ENCODE results near the gene CFAP46. TPM values are rescaled to one million over a fixed set of nuclear protein-coding genes. Genes with fewer than 3 reads are reported as not detected.

CFAP46 gene
- total and polyA plus RNA-seq, 2 of the 4 experiments (the other 2 are of a cell fraction) = 1.3 to 1.8 TPM

DNA sequence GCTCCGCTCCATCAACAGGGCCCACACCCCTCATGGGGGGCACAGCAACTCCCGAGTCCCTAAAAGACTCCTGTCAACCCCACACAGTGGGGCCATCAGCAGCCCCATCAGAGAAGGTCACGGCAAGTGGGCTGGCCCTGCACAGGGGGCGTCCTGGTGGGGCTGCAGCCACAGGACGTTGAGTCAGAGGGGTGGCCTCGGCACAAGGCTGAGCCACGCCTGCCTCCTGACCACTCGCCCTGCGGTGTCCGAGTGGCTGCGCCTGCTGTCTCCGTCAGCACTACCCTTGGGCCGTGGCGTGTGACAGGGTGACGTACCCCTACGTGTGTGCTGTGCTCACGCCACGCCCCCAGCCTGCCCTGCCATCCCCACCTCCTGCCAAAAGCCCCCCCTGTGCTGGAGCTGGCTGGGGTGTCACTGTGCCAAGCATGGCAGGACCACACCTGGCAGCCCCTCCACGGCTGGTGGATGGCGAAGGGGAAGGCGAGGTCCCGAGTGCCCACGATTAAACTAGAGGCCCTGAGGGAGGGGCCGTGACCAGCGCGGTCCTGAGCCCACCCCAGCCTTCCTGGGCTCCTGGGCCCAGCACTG is 130.4 kb downstream of the CFAP46 start:
- Histone ChIP-seq H2BK20ac (ENCODE audit: low read depth, low read length) (no peak overlapping the region), H3K36me3 (ENCODE audit: control insufficient read depth, insufficient read depth, low read length) (no peaks in the 10 kb centered on the region)
- CTCF ChIA-PET = no interaction called here

More for the DNA sequence above, 130.4 kb downstream of the CFAP46 start:
- H3K27ac ChIP-seq (ENCODE audit: insufficient read depth, low read length) = no peak overlapping the region
- no peaks in the 10 kb centered on the region for H4K20me1 ChIP-seq (ENCODE audit: insufficient read depth, low read length)
- 67% methylated on average over 13 of the region's 26 CpGs; no CpG with 5 or more reads in 1 of the 2 experiments for WGBS, 2 experiments (ENCODE audit: extremely low coverage in 2 of 2, insufficient read length in 1 of 2)
- intact Hi-C loops (cut with micrococcal nuclease) (no loop called here), in situ Hi-C loops (cut with MboI; ENCODE audit: low sequenced_read_pairs) (no loop called here), dilution Hi-C loops (cut with HindIII; ENCODE audit: low sequenced_read_pairs, unreplicated experiment) (no loop called here)
- H4K8ac ChIP-seq (ENCODE audit: low read depth in 2 of 2, low read length in 2 of 2) = no peak overlapping the region
- H4K91ac ChIP-seq (ENCODE audit: insufficient read depth, low read depth, low read length) = no peak overlapping the region
- no peak overlapping the region for H3K23ac ChIP-seq (ENCODE audit: low read depth, low read length)
- H2BK120ac ChIP-seq (ENCODE audit: low read depth, low read length) = no peak overlapping the region
- H3K56ac ChIP-seq (ENCODE audit: extremely low read depth, insufficient read depth, low read length) = no peak overlapping the region
- H3K4me2 ChIP-seq (ENCODE audit: low read depth, low read length) = no peak overlapping the region
- no peaks in the 10 kb centered on the region for H3K79me1 ChIP-seq (ENCODE audit: low read depth in 1 of 2, low read length in 2 of 2)
- no peak overlapping the region for H2AFZ ChIP-seq (replicated peaks; ENCODE audit: low read length, poor library complexity)
- DNase-seq (no peak), ATAC-seq (ENCODE audit: low read depth) (no peak)
- H4K5ac ChIP-seq (ENCODE audit: low read depth, low read length) = no peak overlapping the region
- H2AK5ac ChIP-seq (ENCODE audit: low read depth, low read length) = no peak overlapping the region
- H3K14ac ChIP-seq (replicated peaks; ENCODE audit: low read depth, low read length) = no peak overlapping the region
- H3K4me1 ChIP-seq (ENCODE audit: control insufficient read depth, insufficient read depth, low read length) = no peaks in the 10 kb centered on the region
- H2BK5ac ChIP-seq (ENCODE audit: low read depth, low read length, poor library complexity, severe bottlenecking) = no peak overlapping the region
- no peak overlapping the region for H2BK15ac ChIP-seq (ENCODE audit: low read depth, low read length)
- no peak overlapping the region for H3K4me3 ChIP-seq (ENCODE audit: insufficient read depth, low read depth, low read length)
- H3K9ac ChIP-seq (ENCODE audit: low read depth, low read length) = no peak overlapping the region
- H3K9me3 ChIP-seq (ENCODE audit: control insufficient read depth, insufficient read depth, low read length) = no peaks in the 10 kb centered on the region
- POLR2A ChIA-PET (ENCODE audit: unreplicated experiment) = no interaction called here
- no peak overlapping the region for H2AK9ac ChIP-seq (replicated peaks; ENCODE audit: low read depth, low read length, poor library complexity)
- peaks cover 19% of the 10 kb centered on the region; the same call in 1 of the 2 replicates for H3K27me3 ChIP-seq (ENCODE audit: control insufficient read depth, insufficient read depth, low read length)
- BruUV-seq (replicated peaks) = no TSS peak
- TF ChIP-seq CHD1 (IDR thresholded peaks at IDR 0.05; ENCODE audit: low read depth, low read length) = no peak
- no peak for TF ChIP-seq MAZ (IDR thresholded peaks at IDR 0.05; ENCODE audit: borderline replicate concordance, low read depth, low read length)
- no peak for TF ChIP-seq SMC3 (IDR thresholded peaks at IDR 0.05; ENCODE audit: low read depth, low read length)
- TF ChIP-seq, protein P1, sequence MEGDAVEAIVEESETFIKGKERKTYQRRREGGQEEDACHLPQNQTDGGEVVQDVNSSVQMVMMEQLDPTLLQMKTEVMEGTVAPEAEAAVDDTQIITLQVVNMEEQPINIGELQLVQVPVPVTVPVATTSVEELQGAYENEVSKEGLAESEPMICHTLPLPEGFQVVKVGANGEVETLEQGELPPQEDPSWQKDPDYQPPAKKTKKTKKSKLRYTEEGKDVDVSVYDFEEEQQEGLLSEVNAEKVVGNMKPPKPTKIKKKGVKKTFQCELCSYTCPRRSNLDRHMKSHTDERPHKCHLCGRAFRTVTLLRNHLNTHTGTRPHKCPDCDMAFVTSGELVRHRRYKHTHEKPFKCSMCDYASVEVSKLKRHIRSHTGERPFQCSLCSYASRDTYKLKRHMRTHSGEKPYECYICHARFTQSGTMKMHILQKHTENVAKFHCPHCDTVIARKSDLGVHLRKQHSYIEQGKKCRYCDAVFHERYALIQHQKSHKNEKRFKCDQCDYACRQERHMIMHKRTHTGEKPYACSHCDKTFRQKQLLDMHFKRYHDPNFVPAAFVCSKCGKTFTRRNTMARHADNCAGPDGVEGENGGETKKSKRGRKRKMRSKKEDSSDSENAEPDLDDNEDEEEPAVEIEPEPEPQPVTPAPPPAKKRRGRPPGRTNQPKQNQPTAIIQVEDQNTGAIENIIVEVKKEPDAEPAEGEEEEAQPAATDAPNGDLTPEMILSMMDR (conservative IDR thresholded peaks at IDR 0.05; ENCODE audit: low read depth, low read length) = no peak
- no peak for TF ChIP-seq RAD21 (IDR thresholded peaks at IDR 0.05; ENCODE audit: low read length)
- no peak for TF ChIP-seq MAFK (IDR thresholded peaks at IDR 0.05; ENCODE audit: low read depth, low read length)
- no peak for TF ChIP-seq BHLHE40 (IDR thresholded peaks at IDR 0.05; ENCODE audit: low read depth, low read length)
- TF ChIP-seq, protein P2, sequence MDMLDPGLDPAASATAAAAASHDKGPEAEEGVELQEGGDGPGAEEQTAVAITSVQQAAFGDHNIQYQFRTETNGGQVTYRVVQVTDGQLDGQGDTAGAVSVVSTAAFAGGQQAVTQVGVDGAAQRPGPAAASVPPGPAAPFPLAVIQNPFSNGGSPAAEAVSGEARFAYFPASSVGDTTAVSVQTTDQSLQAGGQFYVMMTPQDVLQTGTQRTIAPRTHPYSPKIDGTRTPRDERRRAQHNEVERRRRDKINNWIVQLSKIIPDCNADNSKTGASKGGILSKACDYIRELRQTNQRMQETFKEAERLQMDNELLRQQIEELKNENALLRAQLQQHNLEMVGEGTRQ (IDR thresholded peaks at IDR 0.05; ENCODE audit: low read depth, low read length) = no peak
- no peak for TF ChIP-seq MXI1 (IDR thresholded peaks at IDR 0.05; ENCODE audit: borderline replicate concordance, low read depth, low read length)
- TF ChIP-seq POLR2A (IDR thresholded peaks at IDR 0.05; ENCODE audit: low read depth, low read length) = no peak
- TF ChIP-seq, protein P3, sequence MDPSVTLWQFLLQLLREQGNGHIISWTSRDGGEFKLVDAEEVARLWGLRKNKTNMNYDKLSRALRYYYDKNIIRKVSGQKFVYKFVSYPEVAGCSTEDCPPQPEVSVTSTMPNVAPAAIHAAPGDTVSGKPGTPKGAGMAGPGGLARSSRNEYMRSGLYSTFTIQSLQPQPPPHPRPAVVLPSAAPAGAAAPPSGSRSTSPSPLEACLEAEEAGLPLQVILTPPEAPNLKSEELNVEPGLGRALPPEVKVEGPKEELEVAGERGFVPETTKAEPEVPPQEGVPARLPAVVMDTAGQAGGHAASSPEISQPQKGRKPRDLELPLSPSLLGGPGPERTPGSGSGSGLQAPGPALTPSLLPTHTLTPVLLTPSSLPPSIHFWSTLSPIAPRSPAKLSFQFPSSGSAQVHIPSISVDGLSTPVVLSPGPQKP (IDR thresholded peaks at IDR 0.05; ENCODE audit: borderline replicate concordance, low read depth, low read length) = no peak
- TF ChIP-seq RCOR1 (IDR thresholded peaks at IDR 0.05; ENCODE audit: insufficient replicate concordance, low read length) = no peak
- TF ChIP-seq RFX5 (IDR thresholded peaks at IDR 0.05; ENCODE audit: low read depth, low read length) = no peak
- no peak for TF ChIP-seq CEBPB (IDR thresholded peaks at IDR 0.05; ENCODE audit: low read depth, low read length)
- TF ChIP-seq FOS (IDR thresholded peaks at IDR 0.05; ENCODE audit: low read depth, low read length) = no peak
- H3K9me1 ChIP-seq (ENCODE audit: insufficient read depth, low read length) = no peaks in the 10 kb centered on the region
- no peak overlapping the region for H3K18ac ChIP-seq (ENCODE audit: low read depth, low read length)
- no peak overlapping the region for H3K4ac ChIP-seq (ENCODE audit: low read depth, low read length)
